Activated CD4-positive, CD25-positive, alpha-beta regulatory T cell treated with anti-CD3 and anti-CD28 coated beads, Interleukin-2, amount 50 U/mL, for 16 hours (primary cell): ENCODE data around the gene EEIG1.

Experiments
- DNase-seq: peaks from one replicate; pipeline ENCODE4 v3.0.0-alpha.2; 2020; ENCODE audit warnings: low read depth, low spot score

The EEIG1 gene

GRCh38 chr9:127959841-127960409 lies 20.9 kb downstream of the EEIG1 start:
- no peak for DNase-seq

DNA sequence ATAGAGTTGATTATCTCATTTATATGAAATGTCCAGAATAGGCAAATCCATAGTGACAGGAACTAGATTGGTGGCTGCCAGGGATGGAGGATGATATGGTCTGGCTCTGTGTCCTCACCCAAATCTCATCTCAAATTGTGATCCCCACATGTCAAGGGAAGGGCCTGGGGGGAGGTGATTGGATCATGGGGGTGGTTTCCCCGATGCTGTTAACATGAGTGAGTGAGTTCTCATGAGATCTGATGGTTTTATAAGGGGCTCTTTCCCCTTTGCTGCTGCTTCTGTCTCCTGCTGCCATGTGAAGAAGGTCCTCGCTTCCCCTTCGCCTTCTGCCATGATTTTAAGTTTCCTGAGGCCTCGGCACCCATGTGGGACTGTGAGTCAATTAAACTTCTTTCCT lies 21.4 kb downstream of the EEIG1 start:
- no peak for DNase-seq

- no peak for DNase-seq
Observed at GRCh38 chr9:127958728-127959127, 22.1 kb downstream of the EEIG1 start.

GRCh38 chr9:127955294-127956015 lies 25.3 kb downstream of the EEIG1 start:
- DNase-seq = peak; percentile 71

DNA sequence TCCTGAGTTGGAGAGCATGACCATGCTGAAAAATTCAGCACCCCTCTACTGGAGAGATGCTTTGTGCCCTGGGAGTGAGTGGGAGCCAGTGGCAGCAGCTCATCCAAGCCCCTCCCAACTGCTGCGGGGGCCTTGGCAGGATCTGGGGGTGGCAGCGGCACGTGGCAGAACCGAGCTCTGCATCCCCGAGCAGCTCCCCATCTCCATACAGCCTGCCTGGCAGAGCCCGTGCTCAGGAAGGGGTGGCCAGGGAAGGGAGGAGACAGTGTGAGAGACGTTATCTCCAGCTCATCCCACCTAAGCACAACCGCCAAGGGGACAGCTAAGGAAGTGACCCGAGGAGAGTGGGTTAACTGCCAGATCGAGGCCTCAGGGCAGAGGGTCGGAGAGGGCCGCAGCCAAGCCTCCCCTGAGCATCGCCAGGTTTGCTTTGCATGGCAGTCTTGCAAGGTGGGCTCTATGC lies 25.9 kb downstream of the EEIG1 start:
- no peak for DNase-seq

- no peak for DNase-seq
Observed at GRCh38 chr9:127953768-127954505, 26.9 kb downstream of the EEIG1 start.

GRCh38 chr9:127953154-127953553 lies 27.6 kb downstream of the EEIG1 start:
- DNase-seq = no peak

- DNase-seq = no peak
Observed at GRCh38 chr9:127950513-127951289, 30.1 kb downstream of the EEIG1 start.

GRCh38 chr9:127949827-127950512 lies 30.8 kb downstream of the EEIG1 start:
- no peak for DNase-seq

GRCh38 chr9:127947841-127948710 lies 32.7 kb downstream of the EEIG1 start:
- no peak for DNase-seq

DNA sequence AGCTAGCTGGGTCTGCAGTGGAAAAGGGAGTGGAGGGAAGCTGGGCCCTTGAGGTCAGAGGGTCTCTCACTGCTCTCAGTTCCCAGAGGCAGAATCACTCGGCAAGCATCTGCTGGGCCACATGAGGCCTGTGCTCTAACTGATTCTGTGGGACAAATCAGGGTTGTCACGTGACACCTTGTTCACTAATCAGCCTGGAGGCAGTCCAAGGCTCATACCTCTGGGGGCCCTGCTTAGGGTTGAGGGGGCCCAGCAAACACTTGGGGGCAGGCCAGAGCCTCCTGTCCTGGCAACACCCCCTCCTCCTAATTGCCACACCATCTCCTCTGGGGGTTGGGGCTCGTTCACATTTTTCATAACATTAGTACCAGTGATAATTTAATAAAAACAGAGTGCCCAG lies 34.1 kb downstream of the EEIG1 start:
- DNase-seq = no peak

DNA sequence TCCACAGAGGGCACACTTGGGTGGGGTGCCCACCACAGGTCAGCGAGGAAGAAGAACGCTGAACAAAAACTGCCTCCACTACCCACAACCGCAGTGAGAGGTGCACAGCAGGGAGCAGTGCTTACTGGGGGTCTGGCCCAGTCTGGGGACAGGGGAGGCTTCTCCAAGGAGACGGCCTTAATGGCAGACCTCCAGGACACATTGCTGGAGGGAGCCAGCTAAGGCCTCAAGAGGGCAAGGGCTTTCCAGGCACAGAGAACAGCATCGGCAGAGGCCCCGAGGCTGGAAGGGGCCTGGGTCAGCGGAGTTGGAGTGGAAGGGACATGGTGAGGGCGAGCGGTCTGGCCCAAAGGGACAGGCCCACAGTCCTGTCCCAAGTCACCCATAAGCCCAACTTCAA lies 34.8 kb downstream of the EEIG1 start:
- DNase-seq = no peak

GRCh38 chr9:127945338-127945737 lies 35.5 kb downstream of the EEIG1 start:
- no peak for DNase-seq

DNA sequence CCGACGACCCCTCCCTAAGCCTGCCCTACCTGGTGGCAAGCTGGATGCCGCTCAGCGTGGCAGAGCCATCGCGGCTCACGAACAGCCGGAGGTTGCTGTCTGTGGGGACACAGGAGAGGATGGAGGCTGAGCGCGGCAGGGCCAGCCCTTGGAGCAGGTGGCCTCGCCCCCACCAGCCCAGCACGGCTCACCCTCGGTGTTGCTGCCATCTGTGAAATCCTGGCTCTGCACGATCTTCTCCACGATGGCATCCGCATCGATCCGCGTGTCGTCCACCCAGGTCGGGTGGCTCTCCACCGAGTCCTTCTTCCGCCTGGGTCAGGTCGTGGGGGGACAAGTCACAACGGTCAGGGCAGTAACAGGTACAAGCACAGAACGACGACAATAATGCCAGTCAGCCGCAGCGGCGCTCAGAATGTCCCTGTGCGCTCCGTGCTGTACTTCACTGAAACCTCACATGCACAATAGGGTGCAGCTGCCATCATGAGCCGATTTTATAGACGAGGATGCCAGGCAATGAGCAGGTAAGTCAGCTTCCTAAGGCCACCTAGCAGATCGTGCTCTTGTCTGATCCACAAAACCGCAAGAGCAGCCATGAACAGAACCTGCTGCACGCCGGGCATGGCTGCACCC lies 36.1 kb downstream of the EEIG1 start:
- no peak for DNase-seq

DNA sequence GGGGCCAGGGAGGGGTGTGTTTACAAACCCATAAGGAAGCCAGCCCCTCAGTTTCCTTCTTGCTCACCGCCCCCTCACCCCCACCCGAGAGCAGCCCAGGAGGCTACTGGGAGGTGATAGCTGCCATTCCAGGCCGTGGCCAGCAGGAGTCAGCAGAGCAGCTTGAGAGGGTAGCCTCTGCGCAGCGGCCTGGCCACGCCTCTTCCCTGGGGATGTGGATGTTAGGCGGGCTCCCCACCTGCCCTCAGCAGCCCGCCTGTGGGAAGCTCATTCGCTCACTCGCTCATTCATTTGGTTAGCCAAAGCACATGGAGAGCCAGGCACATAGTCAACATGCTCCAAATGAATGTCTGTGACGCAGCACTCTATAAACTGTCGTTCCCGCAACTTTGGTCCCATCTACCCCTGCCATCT lies 37.1 kb downstream of the EEIG1 start:
- peak; percentile 50 for DNase-seq

GRCh38 chr9:127943011-127943662 lies 37.7 kb downstream of the EEIG1 start:
- no peak for DNase-seq

GRCh38 chr9:127942216-127943010 lies 38.4 kb downstream of the EEIG1 start:
- DNase-seq = no peak

DNA sequence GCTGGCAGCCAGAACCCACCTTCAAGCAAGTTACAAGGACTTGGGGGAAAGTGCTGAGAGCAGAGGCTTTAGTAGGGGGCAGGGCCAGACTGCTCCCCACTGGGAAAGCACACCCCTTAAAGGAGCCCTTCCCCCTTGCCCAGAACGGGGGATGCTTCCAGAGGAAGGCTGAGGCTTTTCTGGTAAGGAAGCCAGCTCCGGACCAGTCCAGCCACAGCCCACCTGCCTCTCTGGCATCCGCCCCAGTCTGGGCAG lies 38.9 kb downstream of the EEIG1 start:
- no peak for DNase-seq
